Fibroblast of lung (primary cell): ENCODE data around the gene MAP7D2.

ENCODE experiments used
- EZH2 ChIP-seq: IDR thresholded peaks from 2 replicates; pipeline ENCODE4 v1.5.1; 2012; ENCODE audit warnings: low read length, control low read depth, mild to moderate bottlenecking; ENCODE audit errors: missing control alignments
- TF ChIP-seq, protein P1 (sequence below), 2 donors: IDR thresholded peaks in 1 of 2; conservative IDR thresholded peaks in 1 of 2; 1 replicate in 1 of 2; 2 replicates in 1 of 2; pipeline ENCODE4 v1.5.1; 2011 to 2012; ENCODE audit warnings: low read length in 2 of 2, control low read depth in 1 of 2, inconsistent platforms in 1 of 2, low read depth in 1 of 2, mild to moderate bottlenecking in 1 of 2

DNA sequence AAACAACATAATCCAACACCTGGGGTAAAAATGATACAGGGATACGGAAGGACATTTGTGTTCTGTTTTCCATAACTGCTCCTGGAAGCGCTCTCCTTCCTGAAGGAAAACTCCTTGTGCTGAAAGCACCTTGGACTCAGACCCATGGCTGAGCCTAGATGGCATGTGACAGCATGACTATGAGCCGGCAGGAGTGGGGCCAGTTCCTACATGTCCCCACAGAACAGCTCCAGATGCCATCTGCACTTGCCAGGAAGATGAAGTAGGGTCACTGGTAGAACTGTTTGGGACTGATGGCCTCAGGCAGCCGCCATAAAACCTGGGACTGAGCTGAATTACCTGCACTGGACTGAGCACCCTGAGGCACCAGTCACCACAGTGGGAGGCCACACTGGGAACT is 69.8 kb downstream of the MAP7D2 start:
- TF ChIP-seq, protein P1, sequence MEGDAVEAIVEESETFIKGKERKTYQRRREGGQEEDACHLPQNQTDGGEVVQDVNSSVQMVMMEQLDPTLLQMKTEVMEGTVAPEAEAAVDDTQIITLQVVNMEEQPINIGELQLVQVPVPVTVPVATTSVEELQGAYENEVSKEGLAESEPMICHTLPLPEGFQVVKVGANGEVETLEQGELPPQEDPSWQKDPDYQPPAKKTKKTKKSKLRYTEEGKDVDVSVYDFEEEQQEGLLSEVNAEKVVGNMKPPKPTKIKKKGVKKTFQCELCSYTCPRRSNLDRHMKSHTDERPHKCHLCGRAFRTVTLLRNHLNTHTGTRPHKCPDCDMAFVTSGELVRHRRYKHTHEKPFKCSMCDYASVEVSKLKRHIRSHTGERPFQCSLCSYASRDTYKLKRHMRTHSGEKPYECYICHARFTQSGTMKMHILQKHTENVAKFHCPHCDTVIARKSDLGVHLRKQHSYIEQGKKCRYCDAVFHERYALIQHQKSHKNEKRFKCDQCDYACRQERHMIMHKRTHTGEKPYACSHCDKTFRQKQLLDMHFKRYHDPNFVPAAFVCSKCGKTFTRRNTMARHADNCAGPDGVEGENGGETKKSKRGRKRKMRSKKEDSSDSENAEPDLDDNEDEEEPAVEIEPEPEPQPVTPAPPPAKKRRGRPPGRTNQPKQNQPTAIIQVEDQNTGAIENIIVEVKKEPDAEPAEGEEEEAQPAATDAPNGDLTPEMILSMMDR (conservative IDR thresholded peaks at IDR 0.05 in 1 of 2, IDR thresholded peaks at IDR 0.05 in 1 of 2; ENCODE audit: low read depth in 1 of 2, low read length in 2 of 2), result no peak
- TF ChIP-seq EZH2, result no peak
